SKM-1 treated with dmso at 0.1 percent for 144 hours (cell line): ENCODE data around the gene MBTPS2.
A peak's percentile ranks its signal among the peaks of the same experiment; 100 is the strongest.
"Not testable (repeated sequence)": the region's sequence is repeated elsewhere in the genome, so short reads cannot be mapped to it uniquely, and the experiment has no call there.

Experiments used
- DNase-seq: peaks from one replicate; lab custom pipeline; 2025; ENCODE audit not compliant: unreplicated experiment; lab: John Stamatoyannopoulos, UW

Gene MBTPS2

GRCh38 chrX:21855937-21856415 lies 16.6 kb downstream of the MBTPS2 start, which contains the start of gene YY2:
YY2 (plus strand) TSS chrX:21855987; CDS start chrX:21856485, 498 bp downstream.
- no peak for DNase-seq

- DNase-seq: no peak
Observed at GRCh38 chrX:21856504-21856903, 17.1 kb downstream of the MBTPS2 start.

GRCh38 chrX:21863241-21863640 lies 23.8 kb downstream of the MBTPS2 start:
- DNase-seq: no peak

GRCh38 chrX:21865436-21865835 lies 26.0 kb downstream of the MBTPS2 start:
- no peak for DNase-seq

- no peak for DNase-seq
Observed at GRCh38 chrX:21870494-21870893, 31.1 kb downstream of the MBTPS2 start.

GRCh38 chrX:21873063-21873775 lies 33.8 kb downstream of the MBTPS2 start:
- no peak for DNase-seq

- not testable (repeated sequence) for DNase-seq
Observed at GRCh38 chrX:21874182-21874581, 34.8 kb downstream of the MBTPS2 start.

GRCh38 chrX:21875013-21875412 lies 35.6 kb downstream of the MBTPS2 start:
- DNase-seq: no peak

- DNase-seq: no peak
Observed at GRCh38 chrX:21881881-21882574, 42.6 kb downstream of the MBTPS2 start.

GRCh38 chrX:21883258-21883657 lies 43.8 kb downstream of the MBTPS2 start:
- DNase-seq: no peak

- no peak for DNase-seq
Observed at GRCh38 chrX:21885568-21885967, 46.2 kb downstream of the MBTPS2 start.

- no peak for DNase-seq
Observed at GRCh38 chrX:21905313-21905712, 65.9 kb downstream of the MBTPS2 start.

GRCh38 chrX:21905953-21906352 lies 66.5 kb downstream of the MBTPS2 start:
- DNase-seq: no peak

GRCh38 chrX:21907260-21907659 lies 67.8 kb downstream of the MBTPS2 start:
- DNase-seq: no peak

- DNase-seq: no peak
Observed at GRCh38 chrX:21911481-21911880, 72.1 kb downstream of the MBTPS2 start.

- DNase-seq: no peak
Observed at GRCh38 chrX:21912220-21912619, 72.8 kb downstream of the MBTPS2 start.

- no peak for DNase-seq
Observed at GRCh38 chrX:21912989-21913388, 73.6 kb downstream of the MBTPS2 start.

- peak; percentile 26 for DNase-seq
Observed at GRCh38 chrX:21926116-21926515, 86.7 kb downstream of the MBTPS2 start.

GRCh38 chrX:21926527-21927278 lies 87.3 kb downstream of the MBTPS2 start:
- DNase-seq: no peak

- peak; percentile 42 for DNase-seq
Observed at GRCh38 chrX:21929209-21929608, 89.8 kb downstream of the MBTPS2 start.

- DNase-seq: no peak
Observed at GRCh38 chrX:21930986-21931385, 91.6 kb downstream of the MBTPS2 start.
